GM21390 (cell line): ENCODE results near the gene IL1RL1.

Experiments used
- ATAC-seq: cut with Tn5 transposase; IDR thresholded peaks from one replicate; pipeline ENCODE4 v1.9.1; 2021; ENCODE audit not compliant: unreplicated experiment

Gene IL1RL1

GRCh38 chr2:102366406-102367112, 55.2 kb downstream of the IL1RL1 start:
- peak; percentile 72 for ATAC-seq

GRCh38 chr2:102367331-102367971, 56.1 kb downstream of the IL1RL1 start:
- peak; percentile 64 for ATAC-seq

- ATAC-seq = no peak
Observed at GRCh38 chr2:102368461-102369109, 57.2 kb downstream of the IL1RL1 start.

- no peak for ATAC-seq
Observed at GRCh38 chr2:102369866-102370265, 58.5 kb downstream of the IL1RL1 start.

- no peak for ATAC-seq
Observed at GRCh38 chr2:102376052-102376591, 64.8 kb downstream of the IL1RL1 start.

GRCh38 chr2:102383722-102384121, 72.4 kb downstream of the IL1RL1 start:
- no peak for ATAC-seq

GRCh38 chr2:102385522-102385921, 74.2 kb downstream of the IL1RL1 start:
- no peak for ATAC-seq

- ATAC-seq = no peak
Observed at GRCh38 chr2:102386004-102386403, 74.6 kb downstream of the IL1RL1 start.

GRCh38 chr2:102386867-102387541, 75.6 kb downstream of the IL1RL1 start:
- no peak for ATAC-seq

- no peak for ATAC-seq
Observed at GRCh38 chr2:102387763-102388546, 76.6 kb downstream of the IL1RL1 start.

- ATAC-seq = no peak
Observed at GRCh38 chr2:102391565-102391964, 80.2 kb downstream of the IL1RL1 start.

- no peak for ATAC-seq
Observed at GRCh38 chr2:102392096-102392495, 80.7 kb downstream of the IL1RL1 start.

GRCh38 chr2:102392942-102393341, 81.6 kb downstream of the IL1RL1 start:
- no peak for ATAC-seq

- ATAC-seq = no peak
Observed at GRCh38 chr2:102396012-102396411, 84.6 kb downstream of the IL1RL1 start.

GRCh38 chr2:102397209-102397608, 85.8 kb downstream of the IL1RL1 start:
- no peak for ATAC-seq

GRCh38 chr2:102399499-102400141, 88.3 kb downstream of the IL1RL1 start:
- ATAC-seq = no peak

- no peak for ATAC-seq
Observed at GRCh38 chr2:102401456-102401855, 90.1 kb downstream of the IL1RL1 start.
